ENCODE data around the gene FBLN1. TPM values are rescaled to one million over a fixed set of nuclear protein-coding genes. Genes with fewer than 3 reads are reported as not detected.
"Not testable (repeated sequence)": the region's sequence is repeated elsewhere in the genome, so short reads cannot be mapped to it uniquely, and the experiment has no call there.

FBLN1 gene
- total RNA-seq, 1 donor from 2014 or later, result 297 TPM

GRCh38 chr22:45535290-45535689 is 32.6 kb downstream of the FBLN1 start:
- TF ChIP-seq CTCF (IDR thresholded peaks at IDR 0.05; ENCODE audit: unreplicated experiment), result no peak
- Mint-ChIP-seq H3K9me3 (no peaks in the 10 kb centered on the region), H3K27ac (peak overlapping the region; percentile 72), H3K4me1 (peaks cover 47% of the 10 kb centered on the region), H3K4me3 (no peak overlapping the region), H3K27me3 (ENCODE audit: low read depth) (no peaks in the 10 kb centered on the region), H3K36me3 (peaks cover 11% of the 10 kb centered on the region)
- no peak for DNase-seq (ENCODE audit: low spot score in 2 of 2, unreplicated experiment in 2 of 2)

DNA sequence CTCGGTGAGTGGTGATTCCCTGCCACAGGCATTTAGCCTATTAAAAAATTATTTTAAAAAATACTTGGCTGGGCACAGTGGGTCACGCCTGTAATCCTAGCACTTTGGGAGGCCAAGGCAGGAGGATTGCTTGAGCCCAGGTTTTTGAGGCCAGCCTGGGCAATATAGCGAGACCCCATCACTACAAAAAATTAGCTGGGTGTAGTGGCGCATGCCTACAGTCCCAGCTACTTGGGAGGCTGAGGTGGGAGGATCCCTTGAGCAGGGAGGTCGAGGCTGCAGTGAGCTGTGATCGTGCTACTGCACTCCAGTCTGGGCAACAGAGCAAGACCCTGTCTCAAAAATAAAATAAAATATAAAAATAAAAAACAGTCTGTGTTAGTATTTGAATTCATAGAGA is 33.2 kb downstream of the FBLN1 start:
- not testable (repeated sequence) for DNase-seq (ENCODE audit: low spot score in 2 of 2, unreplicated experiment in 2 of 2)
- peaks cover 16% of the 10 kb centered on the region for H3K36me3 Mint-ChIP-seq
- peaks cover 42% of the 10 kb centered on the region for H3K4me1 Mint-ChIP-seq

DNA sequence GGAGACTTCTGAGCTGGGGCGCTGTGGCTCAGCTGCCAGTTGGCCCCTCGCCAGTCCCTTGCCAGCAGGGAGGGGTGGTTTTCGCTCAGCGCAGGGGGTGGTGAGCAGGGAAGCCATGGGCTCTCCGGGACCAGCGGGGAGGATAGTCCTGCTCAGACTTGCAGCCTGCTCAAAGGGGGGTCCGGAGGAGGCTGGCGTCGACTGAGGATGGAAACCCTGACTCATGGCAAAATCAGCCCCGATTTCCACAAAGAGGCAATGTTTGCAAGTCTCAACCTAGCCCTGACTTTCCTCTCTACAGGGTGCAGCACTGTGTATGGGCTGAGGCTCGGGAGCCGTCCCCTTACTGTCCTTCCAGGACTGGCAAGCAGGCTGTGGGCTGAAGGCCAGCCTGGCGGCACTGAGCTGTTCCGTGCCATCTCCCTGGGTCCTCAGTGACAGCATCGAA is 35.1 kb downstream of the FBLN1 start:
- no peaks in the 10 kb centered on the region for H3K9me3 Mint-ChIP-seq
- no peak for DNase-seq (ENCODE audit: low spot score in 2 of 2, unreplicated experiment in 2 of 2)
- peak overlapping the region; percentile 93 for H3K27ac Mint-ChIP-seq
- no peak overlapping the region for H3K4me3 Mint-ChIP-seq
- TF ChIP-seq CTCF (IDR thresholded peaks at IDR 0.05; ENCODE audit: unreplicated experiment), result no peak
- no peaks in the 10 kb centered on the region for H3K27me3 Mint-ChIP-seq (ENCODE audit: low read depth)
- H3K36me3 Mint-ChIP-seq, result peaks cover 29% of the 10 kb centered on the region
- H3K4me1 Mint-ChIP-seq, result peaks cover 25% of the 10 kb centered on the region

More for the DNA sequence above, 33.2 kb downstream of the FBLN1 start:
- not testable (repeated sequence) for H3K9me3 Mint-ChIP-seq; H3K27ac Mint-ChIP-seq; H3K4me3 Mint-ChIP-seq; H3K27me3 Mint-ChIP-seq (ENCODE audit: low read depth)

DNA sequence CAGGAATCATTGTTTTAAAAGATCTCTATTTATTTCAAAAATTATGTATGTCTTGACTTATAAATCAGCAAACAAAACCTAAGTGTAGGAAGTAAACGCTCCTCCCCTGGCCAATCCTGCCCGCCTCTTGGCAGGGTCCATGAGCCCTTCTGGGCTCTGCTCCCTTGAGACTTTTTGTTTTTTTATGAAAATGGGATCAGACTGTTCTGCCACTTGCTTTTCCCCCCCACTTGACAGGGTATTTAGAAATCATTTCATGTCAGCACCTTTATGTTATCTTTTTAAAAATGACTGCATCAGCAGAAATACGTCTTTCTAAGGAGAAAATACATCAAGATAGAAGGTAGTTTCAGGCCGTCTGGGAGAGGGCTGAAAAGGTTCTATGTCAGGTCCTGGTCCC is 35.6 kb downstream of the FBLN1 start:
- no peaks in the 10 kb centered on the region for H3K9me3 Mint-ChIP-seq
- peaks cover 34% of the 10 kb centered on the region for H3K36me3 Mint-ChIP-seq
- no peak for TF ChIP-seq CTCF (IDR thresholded peaks at IDR 0.05; ENCODE audit: unreplicated experiment)
- no peak overlapping the region for H3K4me3 Mint-ChIP-seq
- DNase-seq (ENCODE audit: low spot score in 2 of 2, unreplicated experiment in 2 of 2), result no peak
- H3K27ac Mint-ChIP-seq, result peak overlapping the region; percentile 93
- peaks cover 25% of the 10 kb centered on the region for H3K4me1 Mint-ChIP-seq
- H3K27me3 Mint-ChIP-seq (ENCODE audit: low read depth), result no peaks in the 10 kb centered on the region

DNA sequence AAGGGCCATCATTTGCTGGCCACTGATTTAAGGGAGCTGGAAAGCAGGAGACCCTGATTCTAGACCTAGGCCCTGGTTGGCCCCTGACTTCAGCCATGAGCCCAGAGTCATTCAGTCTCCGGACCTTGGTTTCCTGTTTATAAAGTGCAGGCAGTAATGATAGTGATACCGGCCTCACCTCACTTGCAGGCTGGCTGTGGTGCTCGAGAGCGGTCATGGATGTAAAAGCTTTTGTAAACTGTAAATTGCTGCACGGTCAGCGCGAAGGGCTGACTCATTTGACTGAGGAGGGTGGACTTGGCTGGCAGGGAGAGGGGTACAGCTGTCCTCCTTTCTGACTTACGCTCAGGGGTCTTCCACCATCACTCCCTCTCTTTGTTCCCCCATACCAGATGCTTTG is 37.4 kb downstream of the FBLN1 start:
- DNase-seq (ENCODE audit: low spot score in 2 of 2, unreplicated experiment in 2 of 2), result no peak
- H3K27me3 Mint-ChIP-seq (ENCODE audit: low read depth), result no peaks in the 10 kb centered on the region
- no peak for TF ChIP-seq CTCF (IDR thresholded peaks at IDR 0.05; ENCODE audit: unreplicated experiment)
- H3K9me3 Mint-ChIP-seq, result no peaks in the 10 kb centered on the region
- peaks cover 33% of the 10 kb centered on the region for H3K36me3 Mint-ChIP-seq
- H3K4me3 Mint-ChIP-seq, result no peak overlapping the region
- H3K4me1 Mint-ChIP-seq, result peaks cover 12% of the 10 kb centered on the region
- no peak overlapping the region for H3K27ac Mint-ChIP-seq

DNA sequence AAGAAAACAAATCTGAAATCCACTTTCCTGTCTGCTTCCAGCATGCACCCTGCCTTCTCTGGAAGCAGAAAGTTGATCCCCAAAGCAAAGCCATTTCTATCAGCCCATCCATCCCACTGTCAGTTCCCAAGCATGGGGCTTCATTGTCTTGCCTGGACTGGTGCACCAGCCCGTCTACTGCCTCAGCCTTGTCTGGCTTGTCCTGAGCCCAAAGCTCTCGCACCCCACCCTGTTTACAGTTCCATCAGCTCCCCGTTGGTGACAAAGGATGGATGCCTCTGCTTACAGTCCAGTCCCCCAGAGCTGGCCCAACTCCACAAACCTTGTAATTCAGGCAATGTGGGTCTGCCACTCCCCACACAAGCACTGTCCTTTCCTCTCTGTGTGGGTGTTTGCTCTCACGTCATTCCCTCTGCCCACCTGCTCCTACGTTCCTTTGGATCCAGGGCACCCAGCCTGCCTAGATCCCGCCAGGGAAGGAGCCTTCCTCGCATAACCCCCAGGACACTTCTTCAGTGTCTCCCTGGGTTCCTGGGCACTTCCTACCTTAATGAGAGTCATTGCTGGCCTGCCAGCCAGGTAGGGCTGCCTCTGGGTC is 38.8 kb downstream of the FBLN1 start:
- no peak for DNase-seq (ENCODE audit: low spot score in 2 of 2, unreplicated experiment in 2 of 2)
- no peaks in the 10 kb centered on the region for H3K27me3 Mint-ChIP-seq (ENCODE audit: low read depth)
- no peaks in the 10 kb centered on the region for H3K9me3 Mint-ChIP-seq
- TF ChIP-seq CTCF (IDR thresholded peaks at IDR 0.05; ENCODE audit: unreplicated experiment), result no peak
- no peak overlapping the region for H3K4me3 Mint-ChIP-seq
- H3K36me3 Mint-ChIP-seq, result peaks cover 36% of the 10 kb centered on the region
- H3K27ac Mint-ChIP-seq, result no peak overlapping the region
- peaks cover 11% of the 10 kb centered on the region for H3K4me1 Mint-ChIP-seq

All from mesothelial cell of epicardium (in vitro differentiated cells).